Tibial artery (tissue), 4 donors: ENCODE data around the gene DIO1.
"Not testable (repeated sequence)": the region's sequence is repeated elsewhere in the genome, so short reads cannot be mapped to it uniquely, and the experiment has no call there.

Experiments
- DNase-seq, 2 donors: peaks; one replicate each; pipeline ENCODE4 v3.0.0-alpha.2; 2019
- H3K27ac ChIP-seq, 2 donors: fragments of 200-600 bp; sonication (generic) in 1 of 2; 1 replicate in 1 of 2; 2 replicates in 1 of 2; pipeline ENCODE4 v1.5.1; 2018 to 2019; ENCODE audit warnings: mild to moderate bottlenecking in 1 of 2
- H3K27me3 ChIP-seq, 2 donors: fragments of 200-600 bp; sonication (generic) in 1 of 2; one replicate each; pipeline versions ENCODE4 v1.5.1 to v1.6.0; 2016 to 2019
- H3K36me3 ChIP-seq, 3 donors: fragments of 200-600 bp; sonication (generic) in 2 of 3; one replicate each; pipeline ENCODE4 v1.5.1; 2016 to 2019; ENCODE audit warnings: mild to moderate bottlenecking in 2 of 3
- H3K4me1 ChIP-seq, 4 donors: fragments of 200-600 bp; sonication (generic) in 2 of 4; 1 replicate in 3 of 4; 2 replicates in 1 of 4; pipeline ENCODE4 v1.5.1; 2016 to 2019
- H3K4me3 ChIP-seq, 2 donors: fragments of 200-600 bp; sonication (generic) in 1 of 2; 1 replicate in 1 of 2; 2 replicates in 1 of 2; pipeline ENCODE4 v1.5.1; 2018 to 2019; ENCODE audit warnings: mild to moderate bottlenecking in 2 of 2
- H3K9me3 ChIP-seq, 3 donors: fragments of 200-600 bp; sonication (generic) in 1 of 3; one replicate each; pipeline ENCODE4 v1.5.1; 2016 to 2019
- CTCF ChIP-seq, 2 experiments: fragments of 200-600 bp in 1 of 2; fragments of 450-650 bp in 1 of 2; IDR thresholded peaks; one replicate each; pipeline ENCODE4 v1.5.1; 2017 to 2019; ENCODE audit warnings: antibody characterized with exemption in 2 of 2, mild to moderate bottlenecking in 1 of 2, moderate library complexity in 1 of 2
- intact Hi-C: fragments of 100-400 bp; cut with DNase I; formaldehyde crosslinking; loops from one replicate; pipeline ENCODE4 v1.15.0; 2023; ENCODE audit warnings: low total_unique reads

Gene DIO1

GRCh38 chr1:53878492-53879105 lies 15.4 kb upstream of the DIO1 start:
- Histone ChIP-seq H3K4me3 (no peak overlapping the region), H3K27me3 (no peaks in the 10 kb centered on the region), H3K9me3 (no peaks in the 10 kb centered on the region), H3K4me1 (no peaks in the 10 kb centered on the region), H3K36me3 (peaks cover 30 to 73% (median 63%) of the 10 kb centered on the region in 3 donors), H3K27ac (no peak overlapping the region)
- intact Hi-C loops = loop anchor here (5.0 kb wide), 1 partner anchor 74 kb away; no protein-coding TSS in a partner anchor
- no peak for DNase-seq
- TF ChIP-seq CTCF (IDR thresholded peaks at IDR 0.05) = peak; percentile 59 to 70

GRCh38 chr1:53881853-53882252 lies 12.1 kb upstream of the DIO1 start:
- peaks cover 14 to 63% (median 39%) of the 10 kb centered on the region in 3 donors for H3K36me3 ChIP-seq
- H3K4me3 ChIP-seq, H3K9me3 ChIP-seq, H3K27ac ChIP-seq, H3K4me1 ChIP-seq, DNase-seq, intact Hi-C loops, H3K27me3 ChIP-seq: not testable (repeated sequence)

- H3K27me3 ChIP-seq, H3K27ac ChIP-seq, H3K4me3 ChIP-seq, DNase-seq, H3K9me3 ChIP-seq, H3K4me1 ChIP-seq, intact Hi-C loops: not testable (repeated sequence)
- peaks cover 0 to 59% (median 22%) of the 10 kb centered on the region in 3 donors for H3K36me3 ChIP-seq
Observed at GRCh38 chr1:53883600-53883999, 10.4 kb upstream of the DIO1 start.

GRCh38 chr1:53888681-53889080 lies 5.3 kb upstream of the DIO1 start:
- Histone ChIP-seq H3K27ac (peak overlapping the region; percentile 13 to 82), H3K4me3 (peak overlapping the region; percentile 66 to 94)
- intact Hi-C loops = loop anchor here (2.0 kb wide), 1 partner anchor 58 kb away; the partner anchor contains the start of gene LRRC42

GRCh38 chr1:53889304-53890298 lies 4.4 kb upstream of the DIO1 start, which contains the start of gene YIPF1:
TSS of gene YIPF1 (minus strand) at chr1:53889797. CDS start at chr1:53888937, 860 bp downstream.
- Histone ChIP-seq H3K27me3 (no peaks in the 10 kb centered on the region), H3K9me3 (no peaks in the 10 kb centered on the region), H3K4me1 (peaks cover 0 to 17% (median 11%) of the 10 kb centered on the region in 4 donors), H3K4me3 (peak within 1 kb of the TSS; percentile 66 to 94), H3K27ac (peak within 1 kb of the TSS; percentile 67 to 82), H3K36me3 (peaks cover 0 to 26% (median 3%) of the 10 kb centered on the region in 3 donors)
- DNase-seq = peak; percentile 89 to 95
- intact Hi-C loops = loop anchor here (2.0 kb wide), 1 partner anchor 57 kb away; the partner anchor contains the start of gene LRRC42
- no peak for TF ChIP-seq CTCF (IDR thresholded peaks at IDR 0.05)

More at GRCh38 chr1:53888681-53889080, 5.3 kb upstream of the DIO1 start:
- DNase-seq = no peak
- no peak for TF ChIP-seq CTCF (IDR thresholded peaks at IDR 0.05)
- Histone ChIP-seq H3K36me3 (peaks cover 0 to 30% (median 3%) of the 10 kb centered on the region in 3 donors), H3K27me3 (no peaks in the 10 kb centered on the region), H3K9me3 (no peaks in the 10 kb centered on the region), H3K4me1 (peaks cover 0 to 17% (median 11%) of the 10 kb centered on the region in 4 donors)

GRCh38 chr1:53890522-53890941 lies 3.5 kb upstream of the DIO1 start:
- H3K4me3 ChIP-seq = peak overlapping the region; percentile 66 to 94
- no peak for DNase-seq
- intact Hi-C loops = no loop called here
- peak overlapping the region; percentile 67 to 82 for H3K27ac ChIP-seq
- H3K9me3 ChIP-seq = no peaks in the 10 kb centered on the region
- H3K36me3 ChIP-seq = peaks cover 0 to 22% (median 3%) of the 10 kb centered on the region in 3 donors
- no peaks in the 10 kb centered on the region for H3K27me3 ChIP-seq
- TF ChIP-seq CTCF (IDR thresholded peaks at IDR 0.05) = no peak
- H3K4me1 ChIP-seq = peaks cover 0 to 20% (median 11%) of the 10 kb centered on the region in 4 donors
